Glutamatergic neuron (in vitro differentiated cells): ENCODE measurements around the gene RAD51B. TPM values are rescaled to one million over a fixed set of nuclear protein-coding genes. Genes with fewer than 3 reads are reported as not detected.

Source experiments
- DNase-seq: peaks from one replicate; pipeline ENCODE4 v3.0.0; 2022
- H3K27ac Mint-ChIP-seq: one replicate; pipeline ENCODE4 v1.8.0; 2020; ENCODE audit warnings: mild to moderate bottlenecking, mixed read lengths, inconsistent platforms; ENCODE audit not compliant: unreplicated experiment
- H3K27me3 Mint-ChIP-seq: one replicate; pipeline ENCODE4 v1.8.0; 2020; ENCODE audit warnings: mild to moderate bottlenecking, moderate library complexity, mixed read lengths, inconsistent platforms; ENCODE audit not compliant: unreplicated experiment
- H3K36me3 Mint-ChIP-seq: one replicate; pipeline ENCODE4 v1.8.0; 2020; ENCODE audit warnings: mild to moderate bottlenecking, mixed read lengths, inconsistent platforms; ENCODE audit not compliant: unreplicated experiment
- H3K4me1 Mint-ChIP-seq: one replicate; pipeline ENCODE4 v1.8.0; 2020; ENCODE audit warnings: mild to moderate bottlenecking, low read depth, mixed read lengths, inconsistent platforms; ENCODE audit not compliant: unreplicated experiment
- H3K4me3 Mint-ChIP-seq: one replicate; pipeline ENCODE4 v1.8.0; 2020; ENCODE audit warnings: mild to moderate bottlenecking, mixed read lengths, inconsistent platforms; ENCODE audit not compliant: unreplicated experiment
- H3K9me3 Mint-ChIP-seq: one replicate; pipeline ENCODE4 v1.8.0; 2020; ENCODE audit warnings: mild to moderate bottlenecking, moderate library complexity, mixed read lengths, inconsistent platforms; ENCODE audit not compliant: unreplicated experiment
- CTCF ChIP-seq: fragments of 200-600 bp; sonication (generic); IDR thresholded peaks from one replicate; pipeline ENCODE4 v1.5.0; 2021; ENCODE audit not compliant: partially characterized antibody, unreplicated experiment
- total RNA-seq: library from RNA; stranded (reverse); fragmentation: NEBNext Ultra II Directional; extraction: Animal tissue kit (Norgen Biotek cat#: 25700); gene quantifications from one replicate; pipeline ENCODE4 v1.2.1, GENCODE V29; 2021; ENCODE audit not compliant: unreplicated experiment

The RAD51B gene
- total RNA-seq, 1 donor from 2014 or later: 9.7 TPM

DNA sequence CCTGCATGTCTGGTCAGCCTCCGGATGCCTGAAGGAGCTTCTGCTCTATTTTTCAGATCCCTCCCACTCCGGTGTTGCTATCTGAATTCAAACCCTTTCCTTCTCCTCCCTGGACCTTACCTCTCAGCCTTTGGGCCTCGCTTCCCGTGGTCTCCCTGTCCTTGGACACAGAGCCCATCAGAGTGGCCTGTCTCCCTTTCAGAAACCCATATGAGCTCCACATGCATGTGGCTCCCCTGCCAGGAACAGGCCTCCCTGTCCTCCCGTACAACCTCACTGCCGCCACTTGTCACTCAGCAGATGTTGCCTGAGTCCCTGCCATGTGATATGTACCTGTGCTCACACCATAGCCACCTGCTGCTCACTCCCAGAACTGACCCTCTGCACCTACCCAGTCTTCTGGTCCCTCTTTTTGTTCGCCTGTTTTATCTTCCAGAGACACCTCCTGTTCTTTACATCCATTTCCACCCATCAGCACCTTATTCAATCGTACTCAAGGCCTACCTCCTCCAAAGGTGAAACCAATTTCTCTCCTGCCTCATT, 790.7 kb downstream of the RAD51B start:
- no peak for DNase-seq
- Mint-ChIP-seq H3K36me3 (peaks cover 5% of the 10 kb centered on the region), H3K27ac (no peak overlapping the region)

DNA sequence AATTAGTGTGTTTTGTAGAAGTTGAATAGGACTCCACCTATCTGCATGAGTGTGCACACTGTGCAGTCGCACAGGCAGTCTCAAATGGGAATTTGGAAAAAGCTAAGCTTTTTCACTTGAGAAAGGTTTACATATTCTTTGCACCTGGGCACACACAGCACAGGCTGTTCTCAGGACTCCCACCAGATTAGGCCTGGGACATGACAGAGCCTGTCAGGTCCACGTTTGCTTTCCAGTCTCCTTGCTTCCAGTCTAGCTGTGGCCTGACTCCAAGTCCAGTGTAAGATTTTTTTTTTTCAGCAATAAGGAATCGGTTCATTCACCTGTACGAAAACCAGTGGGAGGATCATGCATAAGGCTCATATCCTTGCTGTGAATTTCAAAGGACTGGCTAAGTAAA, 792.0 kb downstream of the RAD51B start:
- Mint-ChIP-seq H3K36me3 (peaks cover 8% of the 10 kb centered on the region), H3K4me1 (peaks cover 5% of the 10 kb centered on the region), H3K4me3 (no peak overlapping the region), H3K9me3 (peaks cover 7% of the 10 kb centered on the region), H3K27me3 (no peaks in the 10 kb centered on the region), H3K27ac (no peak overlapping the region)
- no peak for DNase-seq
- TF ChIP-seq CTCF: no peak

More for the DNA sequence above, 790.7 kb downstream of the RAD51B start:
- no peak for TF ChIP-seq CTCF
- H3K27me3 Mint-ChIP-seq: peaks cover 2% of the 10 kb centered on the region
- peaks cover 7% of the 10 kb centered on the region for H3K9me3 Mint-ChIP-seq
- H3K4me1 Mint-ChIP-seq: peaks cover 5% of the 10 kb centered on the region
- no peak overlapping the region for H3K4me3 Mint-ChIP-seq

- H3K27ac Mint-ChIP-seq: no peak overlapping the region
- peaks cover 7% of the 10 kb centered on the region for H3K9me3 Mint-ChIP-seq
- peaks cover 2% of the 10 kb centered on the region for H3K4me1 Mint-ChIP-seq
- H3K27me3 Mint-ChIP-seq: no peaks in the 10 kb centered on the region
- no peak overlapping the region for H3K4me3 Mint-ChIP-seq
- no peak for DNase-seq
- peaks cover 13% of the 10 kb centered on the region for H3K36me3 Mint-ChIP-seq
- no peak for TF ChIP-seq CTCF
Measured at GRCh38 chr14:68612049-68612448, 792.5 kb downstream of the RAD51B start.

- Mint-ChIP-seq H3K9me3 (peaks cover 12% of the 10 kb centered on the region), H3K4me1 (no peaks in the 10 kb centered on the region), H3K4me3 (no peak overlapping the region), H3K36me3 (peaks cover 28% of the 10 kb centered on the region), H3K27me3 (peaks cover 6% of the 10 kb centered on the region), H3K27ac (no peak overlapping the region)
- DNase-seq: no peak
- no peak for TF ChIP-seq CTCF
Measured at GRCh38 chr14:68616221-68616902, 796.8 kb downstream of the RAD51B start.
